CD4-positive, alpha-beta T cell treated with Interleukin-6 at 100 ng/mL for 8 hours (primary cell): ENCODE data around the gene PTRH1.

Experiments used
- DNase-seq: peaks from one replicate; pipeline ENCODE4 v3.0.0-alpha.2; 2020; ENCODE audit warnings: mixed read lengths, low spot score

The PTRH1 gene

GRCh38 chr9:127694890-127695720, 20.4 kb downstream of the PTRH1 start:
- DNase-seq, result no peak

- DNase-seq, result no peak
Measured at GRCh38 chr9:127693697-127694096, 21.8 kb downstream of the PTRH1 start.

DNA sequence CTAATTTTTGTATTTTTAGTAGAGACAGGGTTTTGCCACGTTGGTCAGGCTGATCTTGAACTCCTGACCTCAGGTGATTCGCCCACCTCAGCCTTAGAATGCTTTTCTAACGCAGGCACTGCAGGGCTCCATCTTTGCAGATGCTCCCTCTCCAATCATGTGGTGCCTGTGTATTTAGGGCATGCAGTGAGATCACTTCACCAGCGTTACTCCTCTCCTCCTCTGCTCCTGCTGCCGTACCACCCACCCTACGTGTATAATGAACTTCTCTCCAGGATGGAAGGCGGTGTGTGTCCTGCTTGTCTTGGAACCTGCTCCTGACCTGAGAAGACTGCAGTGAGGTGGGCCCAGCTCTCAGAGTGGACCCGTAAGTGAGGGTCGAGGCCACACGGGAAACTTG, 22.3 kb downstream of the PTRH1 start:
- no peak for DNase-seq

DNA sequence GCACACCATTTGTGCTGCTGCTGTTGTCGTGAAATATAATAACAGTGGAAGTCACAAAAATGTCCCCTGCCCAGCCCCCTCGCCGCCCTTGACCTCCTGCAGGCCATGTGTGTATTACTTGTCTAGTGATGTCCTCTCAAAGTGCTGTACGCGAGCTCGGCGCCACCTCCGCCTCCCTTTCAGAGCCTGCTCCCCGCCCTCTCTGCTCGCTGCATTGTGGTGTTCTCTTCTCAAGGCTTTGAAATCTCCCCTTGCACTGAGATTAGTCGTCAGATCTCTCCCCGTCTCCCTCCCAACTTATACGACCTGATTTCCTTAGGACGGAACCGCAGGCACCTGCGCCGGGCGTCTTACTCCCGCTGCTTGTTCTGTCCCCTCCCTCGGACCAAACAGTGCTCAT, 23.4 kb downstream of the PTRH1 start:
- DNase-seq, result no peak

- no peak for DNase-seq
Measured at GRCh38 chr9:127690735-127691134, 24.7 kb downstream of the PTRH1 start.

GRCh38 chr9:127689329-127690000, 26.0 kb downstream of the PTRH1 start:
- DNase-seq, result no peak

GRCh38 chr9:127686461-127687393, 28.7 kb downstream of the PTRH1 start:
- no peak for DNase-seq

DNA sequence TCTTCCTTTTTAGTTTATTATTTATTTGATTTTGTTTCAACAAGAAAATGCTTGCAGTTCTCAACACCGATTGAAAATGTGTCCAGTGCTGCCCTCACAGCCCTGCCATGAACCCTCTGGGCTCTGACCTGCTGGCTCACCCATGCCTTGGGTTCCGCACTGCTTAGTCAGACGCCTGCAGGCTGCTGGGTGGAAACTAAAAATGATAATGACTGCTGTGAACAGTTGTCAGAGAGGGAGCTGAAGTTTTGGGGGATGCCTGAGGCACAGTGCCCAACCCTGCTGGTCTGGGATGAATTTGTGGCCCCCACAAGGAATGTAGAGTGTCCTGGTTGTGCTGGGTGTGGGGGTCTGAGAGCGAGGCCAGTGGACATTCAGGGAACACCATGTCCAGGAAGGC, 30.9 kb downstream of the PTRH1 start:
- no peak for DNase-seq

DNA sequence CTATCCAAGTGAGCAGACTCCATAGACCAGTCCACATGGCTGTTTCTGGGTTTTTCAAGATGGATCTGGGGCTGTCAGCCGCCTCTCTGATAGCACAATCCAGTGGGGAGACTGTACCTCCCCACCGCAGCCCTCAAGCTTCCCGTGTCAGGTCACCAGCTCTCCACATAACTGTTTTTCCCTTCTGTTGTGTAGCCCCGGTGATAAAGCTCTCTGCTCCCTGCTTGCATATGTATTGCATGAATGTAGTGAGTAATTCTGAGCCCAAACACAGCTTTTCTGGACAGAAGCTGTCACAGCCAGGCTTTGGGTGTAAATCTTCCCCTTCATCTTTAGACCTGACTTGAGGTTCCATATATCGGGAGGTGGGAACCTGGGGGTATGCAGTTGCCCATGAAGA, 31.7 kb downstream of the PTRH1 start:
- no peak for DNase-seq

GRCh38 chr9:127682351-127683136, 32.9 kb downstream of the PTRH1 start:
- DNase-seq, result no peak

GRCh38 chr9:127680846-127681245, 34.6 kb downstream of the PTRH1 start:
- DNase-seq, result no peak

DNA sequence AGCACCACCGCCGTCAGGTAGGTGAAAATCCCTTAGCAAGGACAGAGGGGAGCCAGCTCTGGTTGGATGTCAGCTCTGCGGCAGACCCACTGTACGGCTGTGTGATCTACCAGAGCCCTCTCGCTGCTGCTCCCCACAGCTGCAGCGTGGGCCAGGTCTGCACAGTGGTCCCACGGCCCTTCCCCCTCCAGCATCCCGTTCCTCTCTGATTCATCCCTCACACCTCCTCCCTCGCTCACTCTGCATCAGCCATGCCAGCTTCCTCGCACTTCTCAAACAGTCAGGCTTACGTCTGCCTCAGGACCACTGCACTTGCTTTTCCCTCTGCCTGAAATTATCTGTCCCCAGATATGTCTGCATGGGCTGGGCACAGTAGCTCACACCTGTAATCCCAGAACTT, 35.2 kb downstream of the PTRH1 start:
- no peak for DNase-seq

DNA sequence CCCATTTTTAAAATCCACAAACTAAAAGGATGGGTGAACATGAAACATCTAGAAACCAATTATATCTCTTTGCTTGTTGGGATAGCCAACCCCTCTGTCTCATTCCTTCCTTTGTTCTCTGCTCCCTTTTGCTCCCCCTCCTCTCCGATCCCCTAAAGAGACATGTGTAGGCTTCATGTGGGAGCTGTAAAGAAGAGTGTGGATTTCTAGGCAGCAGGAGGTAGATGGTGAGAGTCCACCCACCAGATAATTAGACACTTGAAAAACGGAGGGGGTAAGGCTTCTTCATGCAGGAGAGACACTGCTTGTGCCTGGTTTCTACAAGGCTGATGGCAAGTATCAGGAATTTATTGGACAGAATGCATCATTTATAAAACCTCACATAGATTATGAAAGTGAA, 36.0 kb downstream of the PTRH1 start:
- no peak for DNase-seq

DNA sequence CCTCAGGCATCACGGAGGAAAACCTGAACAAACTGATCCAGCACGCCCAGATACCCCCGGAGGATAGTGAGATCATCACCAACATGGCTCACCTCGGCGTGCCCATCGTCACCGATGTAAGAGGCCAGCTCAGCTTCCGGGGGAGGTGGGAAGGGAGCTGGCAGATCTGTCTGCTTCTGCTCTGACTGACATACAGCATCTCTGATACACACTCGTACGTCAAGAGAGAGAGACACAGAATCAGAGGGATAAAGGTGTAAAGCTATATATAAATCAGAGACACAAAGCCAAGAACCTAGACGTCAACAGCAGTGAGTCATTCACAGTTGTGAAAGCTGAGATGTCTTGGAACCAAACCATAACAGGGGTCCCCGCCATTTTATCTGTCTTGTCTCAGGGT, 38.8 kb downstream of the PTRH1 start:
- no peak for DNase-seq

DNA sequence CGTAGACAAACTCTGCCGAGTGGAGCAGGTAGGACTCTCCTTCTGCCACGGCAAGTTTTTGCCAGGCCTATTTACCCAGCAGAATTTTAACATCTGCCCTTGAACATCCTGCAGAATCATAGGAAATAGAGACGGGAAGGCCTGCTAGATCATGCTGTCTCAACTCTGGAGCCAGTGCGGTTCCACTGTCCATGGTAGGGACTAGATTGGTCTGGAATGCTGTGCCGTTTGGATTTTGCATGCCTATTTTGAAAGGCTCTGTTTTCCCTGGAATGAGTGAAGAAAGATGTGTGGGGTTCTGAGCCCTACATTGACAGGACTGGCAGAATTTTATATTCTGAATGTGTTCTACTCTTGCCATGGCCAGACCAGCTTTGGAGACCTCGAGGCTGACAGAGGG, 42.2 kb downstream of the PTRH1 start:
- no peak for DNase-seq

DNA sequence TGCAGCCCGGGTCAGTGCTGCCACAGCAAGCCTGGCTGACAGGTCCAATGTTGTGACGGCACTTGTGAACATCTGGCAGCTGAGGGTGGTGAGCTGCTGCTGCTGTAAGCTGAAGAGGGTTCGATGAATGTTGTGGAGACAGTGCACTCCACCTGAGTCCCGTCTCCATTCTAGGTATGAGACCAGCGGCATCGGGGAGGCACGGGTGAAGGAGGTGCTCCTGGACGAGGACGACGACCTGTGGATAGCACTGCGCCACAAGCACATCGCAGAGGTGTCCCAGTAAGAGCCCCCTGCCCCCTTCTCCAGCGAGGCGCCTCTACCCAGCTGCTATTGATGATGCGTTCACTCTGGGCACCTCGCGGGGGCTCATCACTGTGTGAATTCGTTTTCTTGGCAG, 47.6 kb downstream of the PTRH1 start:
- no peak for DNase-seq

DNA sequence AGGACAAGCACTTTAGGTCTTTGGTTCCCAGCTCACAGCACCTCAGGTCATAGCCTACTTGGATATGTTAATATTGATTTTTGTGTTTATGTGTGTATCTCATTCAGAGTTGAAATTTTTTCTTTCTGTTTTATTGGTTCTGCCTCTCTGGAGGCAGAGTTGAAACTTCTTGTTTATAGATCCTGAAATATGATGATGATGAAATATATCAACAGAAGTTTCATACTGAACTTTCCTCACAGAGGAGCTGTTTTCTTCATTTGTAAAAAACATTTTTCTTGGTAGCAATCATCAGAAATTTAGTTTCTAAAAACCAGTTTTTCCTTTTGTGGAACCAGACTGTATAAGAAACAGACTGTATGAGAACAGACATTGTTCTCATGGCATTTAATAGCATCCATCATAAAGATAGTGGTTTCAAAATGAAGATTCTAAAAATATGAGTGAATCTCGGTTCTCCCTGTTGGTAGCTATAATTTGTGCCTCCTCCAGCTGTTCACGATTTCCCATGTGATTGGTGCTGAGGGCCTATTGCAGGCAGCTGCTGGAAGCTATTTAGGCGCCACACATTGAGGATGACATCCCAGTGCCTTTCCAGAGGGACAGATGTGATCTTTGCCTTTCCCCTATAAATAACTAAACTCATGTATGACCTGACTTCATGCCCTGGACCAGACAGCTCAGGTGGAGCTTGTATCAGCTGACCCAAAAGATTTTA, 48.2 kb downstream of the PTRH1 start:
- no peak for DNase-seq

GRCh38 chr9:127664678-127665507, 50.6 kb downstream of the PTRH1 start:
- DNase-seq, result no peak

- no peak for DNase-seq
Measured at GRCh38 chr9:127664324-127664677, 51.2 kb downstream of the PTRH1 start.
